HG02938 (cell line): ENCODE data around the gene ELFN1.

Experiments used
- ATAC-seq: cut with Tn5 transposase; IDR thresholded peaks from one replicate; pipeline ENCODE4 v1.9.1; 2021; ENCODE audit warnings: mild to moderate bottlenecking, moderate library complexity; ENCODE audit not compliant: unreplicated experiment

The ELFN1 gene

GRCh38 chr7:1675036-1675671 is 5.1 kb downstream of the ELFN1 start:
- no peak for ATAC-seq

- ATAC-seq: no peak
Measured at GRCh38 chr7:1675673-1676549, 5.8 kb downstream of the ELFN1 start.

GRCh38 chr7:1676550-1677078 is 6.5 kb downstream of the ELFN1 start:
- no peak for ATAC-seq

- ATAC-seq: no peak
Measured at GRCh38 chr7:1677206-1678080, 7.4 kb downstream of the ELFN1 start.

DNA sequence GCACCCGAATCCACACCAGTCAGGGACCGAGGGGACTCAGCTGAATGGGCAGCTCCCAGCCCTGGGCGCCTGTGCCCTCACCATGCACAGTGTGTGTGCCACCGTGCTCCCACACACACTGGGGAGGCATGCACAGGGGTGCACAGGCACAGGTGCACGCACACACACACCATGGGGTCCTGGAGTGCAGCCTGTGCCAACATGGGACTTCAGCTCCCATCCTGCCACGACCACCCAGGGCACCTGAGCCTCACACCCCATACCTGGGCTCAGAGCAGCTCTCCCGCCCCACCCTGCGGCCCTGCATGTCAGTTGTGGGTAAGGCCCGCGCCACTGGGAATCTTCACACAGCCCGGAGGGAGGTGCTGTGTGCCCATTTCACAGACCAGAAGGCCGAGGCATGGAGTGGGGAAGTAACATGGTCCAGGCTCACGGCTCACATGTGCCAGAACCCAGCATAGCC is 8.0 kb downstream of the ELFN1 start:
- no peak for ATAC-seq

GRCh38 chr7:1678571-1679325 is 8.7 kb downstream of the ELFN1 start:
- ATAC-seq: no peak

DNA sequence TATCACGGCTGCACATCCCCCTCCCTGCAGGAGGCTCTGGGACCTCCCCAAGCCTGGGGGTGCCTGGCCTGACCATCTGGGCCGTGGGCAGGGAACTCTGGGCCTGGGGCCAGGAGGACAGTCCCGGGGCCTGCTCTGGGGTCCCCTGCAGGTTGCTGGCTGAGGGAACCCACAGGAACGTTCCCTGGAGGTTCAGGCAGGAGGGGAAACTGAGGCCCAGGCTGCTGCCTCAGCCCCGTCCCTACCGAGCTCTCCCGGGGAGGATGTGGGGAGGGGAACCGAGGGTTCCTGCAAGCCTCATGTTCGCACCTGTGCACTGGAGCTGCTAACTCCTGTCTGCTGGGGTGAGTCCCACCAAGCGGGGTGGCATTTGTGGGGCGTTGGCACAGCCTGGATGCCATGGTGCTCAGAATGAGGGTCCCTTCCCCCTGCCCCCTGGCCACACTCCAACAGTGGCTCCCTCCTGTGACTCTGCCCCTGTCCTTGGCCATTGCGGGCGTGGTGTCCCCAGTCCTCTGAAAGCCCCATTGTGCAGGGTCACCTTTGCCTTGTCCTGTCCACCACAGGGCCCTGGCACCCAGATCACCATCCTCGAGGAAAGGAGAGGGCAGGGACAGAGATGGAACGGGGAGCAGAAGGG is 9.4 kb downstream of the ELFN1 start:
- ATAC-seq: no peak

- ATAC-seq: no peak
Measured at GRCh38 chr7:1679966-1680730, 10.1 kb downstream of the ELFN1 start.

DNA sequence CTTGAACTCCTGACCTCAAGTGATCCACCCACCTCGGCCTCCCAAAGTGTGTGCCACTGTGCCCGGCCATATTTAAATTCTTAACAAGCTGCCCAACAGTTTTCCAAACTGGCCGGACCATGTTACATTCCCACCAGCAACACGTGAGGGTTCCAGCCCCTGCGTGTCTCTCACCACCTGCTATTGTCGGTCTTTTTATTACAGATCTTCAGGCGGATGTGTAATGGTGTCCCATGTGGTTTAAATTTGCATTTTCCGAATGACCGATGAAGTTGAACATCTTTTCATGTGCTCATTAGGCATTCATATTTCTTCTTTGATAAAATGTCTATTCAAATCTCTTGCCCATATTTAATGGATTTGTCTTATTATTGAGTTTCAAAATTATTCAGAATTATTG is 11.5 kb downstream of the ELFN1 start:
- ATAC-seq: no peak

DNA sequence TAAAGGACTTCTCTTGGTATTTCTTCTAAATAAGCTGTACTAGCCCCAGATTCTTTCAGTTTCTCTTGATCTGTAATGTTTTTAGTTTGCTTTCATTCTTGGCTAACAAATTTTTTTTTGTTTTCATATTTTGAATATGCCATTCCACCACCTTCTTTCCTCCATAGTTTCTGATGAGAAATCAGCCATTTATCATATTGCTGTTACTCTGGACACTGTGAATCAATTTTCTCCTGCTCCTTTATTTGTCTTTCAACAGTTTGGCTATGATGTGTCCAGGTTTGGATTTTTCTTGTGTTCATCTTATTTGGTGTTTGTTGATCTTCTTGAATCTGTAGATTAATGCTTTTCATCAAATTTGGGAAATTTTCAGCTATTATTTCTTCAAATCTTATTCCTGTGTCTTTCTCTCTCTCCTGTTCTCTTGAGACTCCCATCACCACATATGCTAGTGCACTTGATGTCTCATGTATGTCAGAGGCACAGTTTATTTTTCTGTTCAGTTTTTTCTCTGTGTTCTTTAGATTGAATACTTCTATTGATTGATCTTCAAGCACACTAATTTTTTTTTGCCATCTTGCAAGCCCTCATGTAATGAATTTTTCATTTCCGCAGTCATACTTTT is 15.0 kb downstream of the ELFN1 start:
- no peak for ATAC-seq

- no peak for ATAC-seq
Measured at GRCh38 chr7:1688542-1688941, 18.5 kb downstream of the ELFN1 start.

DNA sequence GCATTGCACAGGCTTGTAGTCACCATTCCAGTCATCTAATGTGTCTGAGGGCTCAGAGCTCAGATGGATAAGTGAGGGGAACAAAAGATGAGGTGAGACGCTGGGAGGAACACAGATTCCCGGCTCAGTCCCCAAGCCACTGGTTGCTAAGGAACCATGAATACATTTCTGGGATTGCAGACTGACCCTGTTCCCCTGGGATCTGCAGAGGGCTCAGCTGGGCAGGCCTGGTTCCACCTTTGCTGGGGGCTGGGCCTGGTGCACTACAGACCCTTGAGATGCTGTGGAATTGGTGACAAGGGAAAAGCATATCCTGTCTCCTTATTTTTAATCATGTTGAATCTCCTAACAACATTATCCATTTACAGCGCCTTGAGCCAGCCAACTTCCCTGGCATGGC is 19.2 kb downstream of the ELFN1 start:
- ATAC-seq: no peak

GRCh38 chr7:1690359-1690958 is 20.4 kb downstream of the ELFN1 start:
- ATAC-seq: no peak

DNA sequence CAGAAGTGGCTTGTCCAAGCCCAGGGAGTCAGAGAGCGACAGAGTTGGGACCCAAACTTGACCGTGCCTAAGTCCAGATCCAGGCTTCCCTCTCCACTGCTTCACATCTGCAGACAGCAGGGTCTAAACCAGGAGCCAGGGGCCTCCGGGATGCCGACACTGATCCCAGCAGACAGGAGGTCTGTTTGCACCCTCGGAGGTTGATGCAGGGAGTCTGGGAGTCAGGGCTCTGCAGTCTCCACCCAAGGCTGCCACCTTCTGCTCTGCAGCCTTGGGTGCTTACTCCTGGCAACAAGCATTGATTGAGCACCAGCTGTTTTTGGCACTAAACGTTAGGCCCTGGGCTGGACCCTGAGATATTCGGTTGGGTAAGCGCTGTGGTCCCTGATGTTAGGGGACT is 21.0 kb downstream of the ELFN1 start:
- ATAC-seq: no peak

DNA sequence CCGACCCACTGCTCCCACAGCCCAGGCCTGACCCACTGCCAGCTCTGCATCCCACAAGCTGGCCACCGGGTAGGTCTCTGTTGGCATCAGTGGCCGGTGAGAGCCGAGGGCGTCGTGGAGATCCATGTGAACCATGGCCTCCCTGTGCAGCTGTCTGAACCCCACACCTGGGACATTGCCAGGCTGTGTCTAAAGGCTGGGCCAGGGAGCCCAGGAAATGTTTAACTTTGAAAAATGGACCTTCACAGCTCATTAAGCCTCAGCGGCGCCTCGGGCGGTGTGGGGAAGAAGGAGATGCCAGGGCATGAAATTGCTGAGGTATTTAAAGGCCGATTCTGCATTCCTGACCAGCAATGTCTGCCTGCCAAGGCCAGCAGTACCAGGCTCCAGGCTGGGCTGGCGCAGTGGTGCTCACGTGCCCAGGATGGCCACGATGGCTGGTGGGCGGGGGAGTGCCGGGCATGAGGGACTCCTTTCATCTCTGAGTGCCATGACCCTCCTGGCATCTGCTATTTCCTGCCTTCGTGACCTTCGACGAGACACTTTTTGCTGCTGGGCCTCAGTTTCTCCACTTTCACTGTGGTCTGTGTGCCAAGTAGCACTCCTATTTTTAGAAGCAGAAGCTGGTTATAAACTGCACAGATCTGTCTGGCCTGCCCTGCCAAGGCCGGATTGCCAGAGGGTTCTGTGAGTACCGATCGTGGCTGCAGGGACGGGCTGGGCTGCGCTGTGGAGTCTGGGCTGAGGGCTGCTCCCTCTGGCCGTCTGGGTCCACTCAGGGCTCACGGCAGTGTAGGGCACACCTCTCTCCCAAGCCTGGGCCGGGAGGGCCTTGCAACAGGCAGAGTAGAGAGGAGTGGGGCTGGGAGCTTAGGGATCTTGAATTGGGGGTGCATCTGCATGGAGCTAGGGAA is 21.8 kb downstream of the ELFN1 start:
- no peak for ATAC-seq

- no peak for ATAC-seq
Measured at GRCh38 chr7:1692515-1693418, 22.7 kb downstream of the ELFN1 start.
